Neural cell (in vitro differentiated cells): ENCODE results near the gene UNC119B. TPM values are rescaled to one million over a fixed set of nuclear protein-coding genes. Genes with fewer than 3 reads are reported as not detected.
"Not testable (repeated sequence)": the region's sequence is repeated elsewhere in the genome, so short reads cannot be mapped to it uniquely, and the experiment has no call there.

ENCODE experiments used
- H2AFZ ChIP-seq: fragments of 200-600, 300-800 bp; sonication (generic), shearing (Covaris generic); 2 replicates; pipeline ENCODE4 v1.6.0; 2014; ENCODE audit warnings: low read depth, mild to moderate bottlenecking, antibody characterized with exemption, low read length, moderate library complexity
- H3F3A ChIP-seq: fragments of 200-600 bp; shearing (Covaris generic); 2 replicates; pipeline ENCODE4 v1.6.1; 2016; ENCODE audit warnings: mild to moderate bottlenecking, moderate library complexity, mixed read lengths, antibody characterized with exemption, low read length; ENCODE audit not compliant: insufficient read depth, poor library complexity, severe bottlenecking
- H3K27ac ChIP-seq: fragments of 200-600, 300-800 bp; sonication (generic), shearing (Covaris generic); 2 replicates; pipeline ENCODE4 v1.5.1; 2014; ENCODE audit warnings: mild to moderate bottlenecking, low read length, moderate library complexity
- H3K27me3 ChIP-seq: fragments of 300-800, 200-600 bp; sonication (generic), shearing (Covaris generic); 2 replicates; pipeline ENCODE4 v1.6.0; 2014; ENCODE audit warnings: mild to moderate bottlenecking, low read depth, low read length, moderate library complexity; ENCODE audit not compliant: insufficient read depth
- H3K36me3 ChIP-seq: fragments of 300-800, 200-600 bp; sonication (generic), shearing (Covaris generic); 2 replicates; pipeline ENCODE4 v1.5.1; 2014; ENCODE audit warnings: mild to moderate bottlenecking, antibody characterized with exemption, low read length, moderate library complexity; ENCODE audit not compliant: insufficient read depth
- H3K4me2 ChIP-seq: fragments of 300-800, 200-600 bp; sonication (generic), shearing (Covaris generic); 2 replicates; pipeline ENCODE4 v1.6.0; 2014; ENCODE audit warnings: mild to moderate bottlenecking, low read length
- H3K4me3 ChIP-seq: fragments of 300-800, 200-600 bp; sonication (generic), shearing (Covaris generic); 2 replicates; pipeline ENCODE4 v1.5.1; 2014; ENCODE audit warnings: mild to moderate bottlenecking, low read length, moderate library complexity
- H3K79me2 ChIP-seq: fragments of 200-600 bp; shearing (Covaris generic); replicated peaks from 2 replicates; pipeline ENCODE4 v1.6.0; 2014; ENCODE audit warnings: mild to moderate bottlenecking, low read length, moderate library complexity; ENCODE audit not compliant: insufficient read depth
- H3K9ac ChIP-seq: fragments of 300-800, 200-600 bp; sonication (generic), shearing (Covaris generic); 2 replicates; pipeline ENCODE4 v1.6.1; 2016; ENCODE audit warnings: mild to moderate bottlenecking, low read length, mixed read lengths
- H3K9me2 ChIP-seq: fragments of 200-600 bp; shearing (Covaris generic); 2 replicates; pipeline ENCODE4 v1.6.1; 2016; ENCODE audit warnings: mild to moderate bottlenecking, low read length, mixed read lengths; ENCODE audit not compliant: insufficient read depth
- H3K9me3 ChIP-seq: fragments of 200-600, 300-800 bp; sonication (generic), shearing (Covaris generic); 2 replicates; pipeline ENCODE4 v1.6.1; 2016; ENCODE audit warnings: mild to moderate bottlenecking, mixed run types, low read length, moderate library complexity, mixed read lengths
- H4K20me1 ChIP-seq: fragments of 200-600 bp; shearing (Covaris generic); 2 replicates; pipeline ENCODE4 v1.6.1; 2016; ENCODE audit warnings: mild to moderate bottlenecking, mixed run types; ENCODE audit not compliant: insufficient read depth
- CTCF ChIP-seq: fragments of 450-650 bp; IDR thresholded peaks from 2 replicates; pipeline ENCODE4 v1.5.1; 2014; ENCODE audit warnings: antibody characterized with exemption, mild to moderate bottlenecking, moderate library complexity; ENCODE audit not compliant: poor library complexity, severe bottlenecking
- EP300 ChIP-seq: fragments of 450-650 bp; conservative IDR thresholded peaks from 2 replicates; pipeline ENCODE4 v1.6.1; 2014; ENCODE audit warnings: antibody characterized with exemption, mild to moderate bottlenecking, moderate library complexity; ENCODE audit not compliant: poor library complexity, severe bottlenecking
- EZH2 ChIP-seq: fragments of 200-600, 300-800 bp; shearing (Covaris generic), sonication (generic); IDR thresholded peaks from 2 replicates; pipeline ENCODE4 v1.6.1; 2014; ENCODE audit warnings: antibody characterized with exemption, low read length, borderline replicate concordance, mild to moderate bottlenecking; ENCODE audit not compliant: insufficient read depth, poor library complexity, severe bottlenecking
- MXI1 ChIP-seq: fragments of 450-650 bp; conservative IDR thresholded peaks from 2 replicates; pipeline ENCODE4 v1.6.1; 2014; ENCODE audit warnings: antibody characterized with exemption, mild to moderate bottlenecking; ENCODE audit not compliant: poor library complexity, severe bottlenecking
- POLR2AphosphoS5 ChIP-seq: IDR thresholded peaks from 2 replicates; pipeline ENCODE4 v1.6.1; 2012
- RAD21 ChIP-seq: fragments of 450-650 bp; conservative IDR thresholded peaks from 2 replicates; pipeline ENCODE4 v1.6.1; 2014; ENCODE audit warnings: antibody characterized with exemption, mild to moderate bottlenecking, moderate library complexity
- REST ChIP-seq: IDR thresholded peaks from 2 replicates; pipeline ENCODE4 v1.6.1; 2012; ENCODE audit warnings: borderline replicate concordance
- SMC3 ChIP-seq: fragments of 450-650 bp; conservative IDR thresholded peaks from 2 replicates; pipeline ENCODE4 v1.6.1; 2014; ENCODE audit warnings: antibody characterized with exemption, mild to moderate bottlenecking, moderate library complexity; ENCODE audit not compliant: poor library complexity
- TAF1 ChIP-seq: IDR thresholded peaks from 2 replicates; pipeline ENCODE4 v1.6.1; 2012; ENCODE audit warnings: low read depth
- polyA plus RNA-seq: library from polyadenylated mRNA; depleted of rRNA; stranded (reverse); fragments of >200 nt; gene quantifications from 2 replicates; pipeline ENCODE4 v1.2.3, GENCODE V29; 2014

Gene UNC119B
- polyA plus RNA-seq, 1 donor from 2014 or later: 17.3 TPM

GRCh38 chr12:120668868-120669840 lies 41.1 kb upstream of the UNC119B start:
- Histone ChIP-seq H3K9me3 (no peaks in the 10 kb centered on the region), H3K79me2 (no peaks in the 10 kb centered on the region), H3K36me3 (no peaks in the 10 kb centered on the region), H4K20me1 (no peaks in the 10 kb centered on the region), H3K9me2 (no peaks in the 10 kb centered on the region), H3K4me2 (no peak overlapping the region), H3K9ac (no peak overlapping the region), H3K4me3 (no peak overlapping the region), H2AFZ (no peak overlapping the region), H3F3A (no peaks in the 10 kb centered on the region), H3K27ac (no peak overlapping the region), H3K27me3 (no peaks in the 10 kb centered on the region)
- TF ChIP-seq POLR2AphosphoS5 (no peak), CTCF (no peak), RAD21 (no peak), SMC3 (no peak), TAF1 (no peak), EZH2 (no peak), REST (no peak), MXI1 (no peak), EP300 (no peak)

GRCh38 chr12:120670237-120670636 lies 40.0 kb upstream of the UNC119B start:
- not testable (repeated sequence) for H3K4me3 ChIP-seq, H3K9ac ChIP-seq, H3K27me3 ChIP-seq, H2AFZ ChIP-seq, H3K4me2 ChIP-seq, H3F3A ChIP-seq, H3K36me3 ChIP-seq, H3K79me2 ChIP-seq, H3K9me3 ChIP-seq, H4K20me1 ChIP-seq, H3K27ac ChIP-seq, H3K9me2 ChIP-seq
